Loucy (cell line): Measurements from ENCODE around the gene MMP15.
A peak's percentile ranks its signal among the peaks of the same experiment; 100 is the strongest.

ENCODE experiments used
- EZH2phosphoT487 ChIP-seq: fragments of 200-600 bp; IDR thresholded peaks from 2 replicates; pipeline ENCODE4 v1.6.1; 2018; ENCODE audit warnings: antibody characterized with exemption, mild to moderate bottlenecking, moderate library complexity, borderline replicate concordance
- TF ChIP-seq, protein P1 (sequence below): fragments of 200-600 bp; sonication (generic); conservative IDR thresholded peaks from 2 replicates; pipeline ENCODE4 v1.5.1; 2014; ENCODE audit warnings: mild to moderate bottlenecking, antibody characterized with exemption, low read length

GRCh38 chr16:58018803-58019202, 6.8 kb upstream of the MMP15 start:
- TF ChIP-seq, protein P1, sequence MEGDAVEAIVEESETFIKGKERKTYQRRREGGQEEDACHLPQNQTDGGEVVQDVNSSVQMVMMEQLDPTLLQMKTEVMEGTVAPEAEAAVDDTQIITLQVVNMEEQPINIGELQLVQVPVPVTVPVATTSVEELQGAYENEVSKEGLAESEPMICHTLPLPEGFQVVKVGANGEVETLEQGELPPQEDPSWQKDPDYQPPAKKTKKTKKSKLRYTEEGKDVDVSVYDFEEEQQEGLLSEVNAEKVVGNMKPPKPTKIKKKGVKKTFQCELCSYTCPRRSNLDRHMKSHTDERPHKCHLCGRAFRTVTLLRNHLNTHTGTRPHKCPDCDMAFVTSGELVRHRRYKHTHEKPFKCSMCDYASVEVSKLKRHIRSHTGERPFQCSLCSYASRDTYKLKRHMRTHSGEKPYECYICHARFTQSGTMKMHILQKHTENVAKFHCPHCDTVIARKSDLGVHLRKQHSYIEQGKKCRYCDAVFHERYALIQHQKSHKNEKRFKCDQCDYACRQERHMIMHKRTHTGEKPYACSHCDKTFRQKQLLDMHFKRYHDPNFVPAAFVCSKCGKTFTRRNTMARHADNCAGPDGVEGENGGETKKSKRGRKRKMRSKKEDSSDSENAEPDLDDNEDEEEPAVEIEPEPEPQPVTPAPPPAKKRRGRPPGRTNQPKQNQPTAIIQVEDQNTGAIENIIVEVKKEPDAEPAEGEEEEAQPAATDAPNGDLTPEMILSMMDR = peak; percentile 13; the same call in 1 of the 2 replicates
- no peak for TF ChIP-seq EZH2phosphoT487
